Activated CD8-positive, alpha-beta memory T cell treated with anti-CD3 and anti-CD28 coated beads, Interleukin-2, amount 50 U/mL, for 48 hours (primary cell): ENCODE data around the gene EVA1C.
"Not testable (repeated sequence)": the region's sequence is repeated elsewhere in the genome, so short reads cannot be mapped to it uniquely, and the experiment has no call there.

Experiments used
- DNase-seq: peaks from one replicate; pipeline ENCODE4 v3.0.0-alpha.2; 2020

EVA1C gene

GRCh38 chr21:32467291-32467690 is 54.8 kb downstream of the EVA1C start:
- DNase-seq: no peak

GRCh38 chr21:32468681-32469111 is 56.2 kb downstream of the EVA1C start:
- DNase-seq: no peak

GRCh38 chr21:32469628-32470027 is 57.1 kb downstream of the EVA1C start:
- no peak for DNase-seq

GRCh38 chr21:32470206-32470605 is 57.7 kb downstream of the EVA1C start:
- no peak for DNase-seq

GRCh38 chr21:32472890-32473765 is 60.6 kb downstream of the EVA1C start:
- no peak for DNase-seq

- DNase-seq: no peak
Observed at GRCh38 chr21:32474179-32475059, 61.9 kb downstream of the EVA1C start.

GRCh38 chr21:32475162-32475812 is 62.8 kb downstream of the EVA1C start:
- DNase-seq: no peak

GRCh38 chr21:32476661-32477423 is 64.3 kb downstream of the EVA1C start:
- DNase-seq: no peak

GRCh38 chr21:32477424-32477745 is 64.9 kb downstream of the EVA1C start:
- no peak for DNase-seq

GRCh38 chr21:32481875-32482408 is 69.4 kb downstream of the EVA1C start:
- DNase-seq: no peak

GRCh38 chr21:32482565-32483292 is 70.2 kb downstream of the EVA1C start:
- no peak for DNase-seq

- DNase-seq: no peak
Observed at GRCh38 chr21:32483293-32483595, 70.7 kb downstream of the EVA1C start.

GRCh38 chr21:32484706-32485380 is 72.3 kb downstream of the EVA1C start:
- no peak for DNase-seq

- DNase-seq: no peak
Observed at GRCh38 chr21:32492376-32492775, 79.9 kb downstream of the EVA1C start.

GRCh38 chr21:32494934-32495709 is 82.6 kb downstream of the EVA1C start:
- no peak for DNase-seq

- DNase-seq: no peak
Observed at GRCh38 chr21:32496568-32496967, 84.1 kb downstream of the EVA1C start.

GRCh38 chr21:32499249-32500055 is 86.9 kb downstream of the EVA1C start:
- no peak for DNase-seq

GRCh38 chr21:32503641-32504040 is 91.1 kb downstream of the EVA1C start:
- DNase-seq: not testable (repeated sequence)

- DNase-seq: not testable (repeated sequence)
Observed at GRCh38 chr21:32505767-32506166, 93.3 kb downstream of the EVA1C start.
